Measurements from ENCODE around the gene SOX12.
A peak's percentile ranks its signal among the peaks of the same experiment; 100 is the strongest.

The SOX12 gene
- 6.2 to 10.0 reads per million in 2 donors for total RNA-seq

DNA sequence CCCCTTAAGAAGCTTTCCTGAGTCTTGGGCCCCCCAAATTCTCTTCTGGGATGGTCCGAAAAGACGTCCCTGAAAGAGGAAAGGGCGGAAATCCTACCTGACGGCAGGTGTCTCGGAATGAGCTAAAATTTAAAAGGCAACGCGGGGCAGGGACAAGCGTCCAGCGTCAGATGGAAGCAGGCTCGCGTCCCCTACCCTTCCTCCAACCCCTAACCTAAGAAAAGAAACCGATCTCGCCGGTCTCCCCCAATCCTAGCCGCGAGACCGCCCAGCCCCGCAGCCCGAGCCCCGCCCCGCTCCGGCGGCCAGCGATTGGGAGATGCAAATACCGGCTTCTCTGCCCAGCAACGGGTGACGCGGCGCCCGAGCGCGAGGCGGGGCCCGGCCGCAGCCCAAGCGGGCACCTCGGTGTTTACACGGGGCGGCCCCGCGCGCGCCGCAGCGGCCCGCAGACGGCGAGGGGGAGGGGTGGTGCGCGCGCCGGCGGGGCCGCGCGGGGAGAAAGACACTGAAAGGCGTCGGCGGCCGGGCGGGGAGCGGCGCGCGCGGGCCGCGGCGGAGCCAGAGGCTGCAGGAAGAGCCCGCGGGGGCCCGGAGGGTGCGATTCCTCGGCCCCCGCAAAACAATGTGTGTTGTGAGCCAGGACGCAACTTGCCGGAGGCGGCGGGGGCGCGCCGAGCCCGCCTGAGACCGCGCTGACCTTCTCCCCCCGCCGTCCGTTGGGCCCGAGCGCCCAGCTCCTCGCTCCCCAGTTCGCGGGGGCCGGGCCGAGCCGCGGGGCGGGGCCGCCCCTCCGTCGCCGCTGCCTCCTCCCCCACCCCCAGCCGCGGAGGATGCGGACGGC lies at the start of gene SOX12:
Gene SOX12, plus strand, starts transcription at position 508 of the 844 bp plus-strand sequence. CDS start 373 bp downstream, outside the sequence.
- DNase-seq: peak; percentile 96

- DNase-seq: no peak
Observed at GRCh38 chr20:275791-276190, 49.6 kb upstream of the SOX12 start.

- DNase-seq: no peak
Observed at GRCh38 chr20:276620-277495, 48.5 kb upstream of the SOX12 start.

DNA sequence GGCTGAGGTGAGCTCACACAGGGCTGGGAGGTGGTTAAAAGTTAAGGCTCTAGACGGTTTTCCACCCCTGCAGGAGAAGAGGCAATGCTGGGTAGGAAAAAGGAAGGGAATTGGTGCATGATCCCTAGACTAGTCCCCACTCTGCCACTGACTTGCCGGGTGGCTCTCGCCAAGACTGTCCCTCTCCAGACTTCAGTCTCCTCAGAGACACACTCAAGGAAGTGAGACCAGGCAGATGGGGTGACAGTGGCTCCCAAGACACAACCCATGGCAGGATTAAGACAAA lies 47.9 kb upstream of the SOX12 start:
- no peak for DNase-seq

- no peak for DNase-seq
Observed at GRCh38 chr20:278181-278580, 47.2 kb upstream of the SOX12 start.

DNA sequence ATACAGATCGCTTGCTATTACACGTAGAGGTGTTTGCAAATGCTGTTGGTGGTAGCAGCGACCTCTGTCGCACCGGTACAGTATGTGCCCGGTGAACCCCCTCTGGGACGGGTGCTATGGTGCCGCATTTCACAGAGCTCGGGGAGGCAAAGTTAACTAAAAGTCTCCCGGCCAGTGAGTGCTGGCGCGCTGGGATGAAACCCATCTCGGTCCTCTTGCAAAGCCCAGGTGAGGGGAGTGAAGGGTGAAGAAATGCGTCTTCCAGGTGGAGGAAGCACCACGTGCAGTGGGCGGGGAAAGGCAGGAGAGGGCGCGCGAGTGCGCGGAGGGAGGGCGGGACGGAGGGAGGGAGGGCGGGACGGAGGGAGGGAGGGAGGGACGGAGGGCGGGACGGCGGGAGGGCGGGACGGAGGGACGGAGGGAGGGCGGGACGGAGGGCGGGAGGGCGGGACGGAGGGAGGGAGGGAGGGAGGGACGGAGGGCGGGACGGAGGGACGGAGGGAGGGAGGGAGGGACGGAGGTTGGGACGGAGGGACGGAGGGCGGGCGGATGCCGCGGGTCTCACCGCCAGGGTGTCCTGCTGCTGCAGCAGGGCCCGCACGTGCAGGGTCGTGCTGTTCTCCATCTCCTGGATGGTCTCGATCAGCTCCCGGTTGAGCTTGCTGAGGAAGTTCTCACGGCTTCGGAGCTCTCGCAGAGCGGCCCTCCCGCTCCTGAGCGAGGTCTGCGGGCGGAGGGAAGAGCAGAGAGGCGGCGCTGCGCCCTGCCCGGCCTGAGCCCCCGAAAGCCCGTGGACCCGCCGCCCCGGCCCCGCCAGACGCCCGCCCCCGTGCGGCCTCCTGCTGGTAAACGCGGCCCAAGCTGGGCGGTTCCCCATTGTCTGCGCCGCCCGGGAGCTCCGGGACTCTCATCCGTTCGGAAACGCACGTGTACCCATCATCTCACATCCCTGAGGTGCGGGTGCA lies 46.5 kb upstream of the SOX12 start:
- DNase-seq: no peak

- DNase-seq: no peak
Observed at GRCh38 chr20:284172-284571, 41.2 kb upstream of the SOX12 start.

DNA sequence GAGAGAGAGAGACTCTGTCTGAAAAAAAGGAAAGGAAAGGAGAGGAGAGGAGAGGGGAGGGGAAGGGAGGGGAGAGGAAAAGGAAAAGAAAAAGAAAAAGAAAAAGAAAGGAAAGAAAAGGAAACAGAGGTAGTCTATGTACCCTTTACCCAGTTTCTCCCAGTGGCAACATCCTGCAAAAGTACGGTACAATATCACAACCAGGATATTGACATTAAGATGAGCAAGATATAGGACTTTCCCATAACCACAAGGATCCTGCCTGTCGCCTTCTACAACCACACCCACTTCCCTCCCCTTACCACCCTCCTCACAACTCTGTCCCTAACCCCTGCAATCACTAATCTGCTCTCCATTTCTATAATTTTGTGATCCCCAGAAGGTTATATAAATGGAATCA lies 38.8 kb upstream of the SOX12 start:
- DNase-seq: no peak

GRCh38 chr20:288956-289692 lies 36.2 kb upstream of the SOX12 start:
- DNase-seq: no peak

GRCh38 chr20:289693-290083 lies 35.7 kb upstream of the SOX12 start:
- DNase-seq: no peak

GRCh38 chr20:290084-290831 lies 35.1 kb upstream of the SOX12 start, which contains the start of gene C20orf96:
Gene C20orf96, minus strand, starts transcription at chr20:290750. Its CDS starts 140 bp downstream, at chr20:290610.
- peak; percentile 69 for DNase-seq

DNA sequence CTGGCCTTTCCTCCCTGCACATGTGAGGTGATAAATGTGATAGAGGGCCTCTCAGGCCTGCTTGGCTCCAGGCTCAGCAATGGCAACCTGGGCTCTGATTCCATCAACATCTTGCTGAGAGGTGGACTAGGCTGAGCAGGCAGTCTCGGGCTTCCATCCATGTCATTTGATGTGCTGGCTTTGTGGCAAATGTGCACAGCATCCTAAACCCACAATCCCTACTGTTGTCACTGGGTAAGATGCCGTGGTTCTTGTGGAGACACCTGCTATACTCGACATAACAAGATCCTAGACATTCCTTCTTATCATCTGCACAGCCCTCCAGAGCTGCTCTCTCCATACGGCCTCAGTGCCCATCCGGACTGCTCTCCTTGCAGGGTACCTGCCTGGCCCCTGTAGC lies 30.8 kb upstream of the SOX12 start:
- DNase-seq: no peak

DNA sequence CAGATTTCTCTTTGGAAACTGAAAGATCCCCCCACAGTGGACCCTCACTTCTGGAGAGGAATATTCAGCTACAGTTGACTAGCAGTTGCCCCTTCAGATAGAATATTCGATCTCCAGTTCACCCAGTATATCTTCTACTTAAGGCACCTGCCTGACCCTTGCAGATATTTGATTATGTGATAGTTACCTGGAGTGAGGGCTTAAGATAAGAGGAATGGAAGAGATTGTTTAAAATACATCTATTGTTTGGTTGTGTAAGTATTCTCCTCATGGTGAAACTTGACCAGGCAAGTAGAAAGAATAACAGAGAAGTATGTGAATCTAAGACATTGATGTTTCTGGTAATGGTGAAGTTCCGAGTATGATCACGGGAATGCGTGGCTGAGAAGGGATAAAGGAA lies 29.5 kb upstream of the SOX12 start:
- no peak for DNase-seq

GRCh38 chr20:297098-297924 lies 28.0 kb upstream of the SOX12 start, which contains the start of gene ZCCHC3:
Gene ZCCHC3, plus strand, starts transcription at chr20:297570. Its CDS starts 17 bp downstream, at chr20:297587.
- peak; percentile 66 for DNase-seq

DNA sequence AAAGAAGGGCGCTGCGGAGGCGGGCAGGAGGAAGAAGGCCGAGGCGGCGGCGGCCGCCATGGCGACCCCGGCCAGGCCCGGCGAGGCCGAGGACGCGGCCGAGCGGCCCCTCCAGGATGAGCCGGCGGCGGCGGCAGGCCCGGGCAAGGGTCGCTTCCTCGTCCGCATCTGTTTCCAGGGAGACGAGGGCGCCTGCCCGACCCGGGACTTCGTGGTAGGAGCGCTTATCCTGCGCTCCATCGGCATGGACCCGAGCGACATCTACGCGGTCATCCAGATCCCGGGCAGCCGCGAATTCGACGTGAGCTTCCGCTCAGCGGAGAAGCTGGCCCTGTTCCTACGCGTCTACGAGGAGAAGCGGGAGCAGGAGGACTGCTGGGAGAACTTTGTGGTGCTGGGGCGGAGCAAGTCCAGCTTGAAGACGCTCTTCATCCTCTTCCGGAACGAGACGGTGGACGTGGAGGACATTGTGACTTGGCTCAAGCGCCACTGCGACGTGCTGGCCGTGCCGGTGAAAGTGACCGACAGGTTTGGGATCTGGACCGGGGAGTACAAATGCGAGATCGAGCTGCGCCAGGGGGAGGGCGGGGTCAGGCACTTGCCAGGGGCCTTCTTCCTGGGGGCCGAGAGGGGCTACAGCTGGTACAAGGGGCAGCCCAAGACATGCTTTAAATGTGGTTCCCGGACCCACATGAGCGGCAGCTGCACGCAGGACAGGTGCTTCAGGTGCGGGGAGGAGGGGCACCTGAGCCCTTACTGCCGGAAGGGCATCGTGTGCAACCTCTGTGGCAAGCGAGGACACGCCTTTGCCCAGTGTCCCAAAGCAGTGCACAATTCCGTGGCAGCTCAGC lies 27.2 kb upstream of the SOX12 start:
- DNase-seq: no peak

DNA sequence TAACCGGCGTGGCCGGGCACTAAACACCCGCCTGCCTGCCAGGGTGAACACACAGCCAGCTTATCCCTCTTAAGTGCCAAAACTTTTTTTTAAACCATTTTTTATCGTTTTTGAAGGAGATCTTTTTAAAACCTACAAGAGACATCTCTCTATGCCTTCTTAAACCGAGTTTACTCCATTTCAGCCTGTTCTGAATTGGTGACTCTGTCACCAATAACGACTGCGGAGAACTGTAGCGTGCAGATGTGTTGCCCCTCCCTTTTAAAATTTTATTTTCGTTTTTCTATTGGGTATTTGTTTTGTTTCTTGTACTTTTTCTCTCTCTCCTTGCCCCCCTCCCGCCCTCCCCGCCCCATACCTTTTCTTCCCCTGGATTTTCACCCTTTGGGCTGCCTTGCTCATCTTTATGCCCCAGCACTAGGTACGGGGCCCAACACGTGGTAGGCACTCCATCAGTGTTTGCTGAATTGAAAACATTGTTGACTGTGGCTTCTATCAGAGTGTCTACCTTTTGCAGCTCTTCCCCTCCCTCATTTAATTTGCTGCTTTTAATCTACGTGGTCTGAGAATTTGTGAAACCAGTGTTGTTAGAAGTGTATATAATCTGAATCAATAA lies 26.5 kb upstream of the SOX12 start:
- no peak for DNase-seq

DNA sequence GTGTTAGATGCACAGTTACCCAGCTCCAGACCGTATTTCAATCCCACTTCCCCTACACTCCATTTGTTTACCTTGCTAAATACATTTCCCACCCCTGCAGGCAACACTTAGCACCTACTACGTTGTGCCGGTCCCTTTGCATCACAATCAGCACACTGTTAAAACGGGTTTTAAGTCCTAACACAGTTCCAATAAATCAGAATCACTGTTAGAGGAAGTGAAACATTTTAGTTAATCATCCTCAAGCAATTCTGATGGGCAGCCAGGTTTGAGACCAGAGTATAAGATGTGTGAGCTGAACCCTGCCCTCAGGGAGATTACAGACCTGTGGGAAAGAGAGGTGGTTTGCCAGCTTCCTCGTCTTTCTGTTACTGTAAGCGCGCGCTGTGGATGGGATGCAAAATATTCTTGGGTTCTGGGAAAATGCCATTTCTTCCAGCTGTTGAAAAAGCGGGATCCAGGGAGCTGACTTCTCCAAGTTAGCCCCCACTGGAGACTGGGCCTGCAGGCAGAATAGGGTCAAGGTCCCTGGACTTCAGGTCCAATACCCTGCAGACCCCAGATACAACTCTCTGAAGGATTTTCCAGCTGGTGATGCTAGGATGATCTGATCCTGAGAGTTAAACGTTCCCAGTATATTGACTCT lies 24.9 kb upstream of the SOX12 start:
- no peak for DNase-seq
